SK-N-MC (cell line): Measurements from ENCODE around the gene ABCA7.

Experiments
- EZH2 ChIP-seq: fragments of 200-600 bp; sonication (generic); IDR thresholded peaks from one replicate; pipeline ENCODE4 v1.6.1; 2017; ENCODE audit warnings: antibody characterized with exemption
- POLR2AphosphoS5 ChIP-seq: IDR thresholded peaks from 2 replicates; pipeline ENCODE4 v1.6.1; 2012; ENCODE audit warnings: mild to moderate bottlenecking, low read depth, low read length, borderline replicate concordance

GRCh38 chr19:1020868-1021425, 19.0 kb upstream of the ABCA7 start, which contains the start of gene TMEM259:
- TF ChIP-seq POLR2AphosphoS5 (peak; percentile 79; the same call in 1 of the 2 replicates), EZH2 (no peak)
